Psoas muscle (tissue), 8 donors: Measurements from ENCODE around the gene DEFB124. TPM values are rescaled to one million over a fixed set of nuclear protein-coding genes. Genes with fewer than 3 reads are reported as not detected.
"Not testable (repeated sequence)": the region's sequence is repeated elsewhere in the genome, so short reads cannot be mapped to it uniquely, and the experiment has no call there.

Experiments
- ATAC-seq, 4 donors: fragments of 200-7000 bp; cut with Tn5 transposase; one replicate each; pipeline ENCODE4 v1.9.1; 2020; ENCODE audit warnings: moderate library complexity in 3 of 4, mild to moderate bottlenecking in 2 of 4
- DNase-seq, 2 donors: peaks; one replicate each; pipeline ENCODE4 v3.0.0-alpha.2; 2020
- H3K27ac ChIP-seq: fragments of 200-600 bp; one replicate; pipeline ENCODE4 v1.8.0; 2022
- H3K27me3 ChIP-seq, 3 donors: fragments of 200-600 bp in 1 of 3; one replicate each; pipeline versions ENCODE4 v1.6.1 to v1.8.0; 2013 to 2022; ENCODE audit warnings: low read length in 2 of 3, mild to moderate bottlenecking in 2 of 3, moderate library complexity in 1 of 3; ENCODE audit not compliant: insufficient read depth in 3 of 3
- H3K36me3 ChIP-seq, 2 donors: fragments of 200-600 bp in 1 of 2; one replicate each; pipeline versions ENCODE4 v1.6.1 to v1.8.0; 2013 to 2022; ENCODE audit warnings: low read depth in 1 of 2, mild to moderate bottlenecking in 1 of 2, moderate library complexity in 1 of 2; ENCODE audit not compliant: insufficient read depth in 1 of 2
- H3K4me1 ChIP-seq: fragments of 200-600 bp; one replicate; pipeline ENCODE4 v1.8.0; 2022
- H3K4me3 ChIP-seq: fragments of 200-600 bp; one replicate; pipeline ENCODE4 v1.8.0; 2022; ENCODE audit warnings: mild to moderate bottlenecking
- H3K9me3 ChIP-seq: fragments of 200-600 bp; one replicate; pipeline ENCODE4 v1.8.0; 2022
- WGBS, 3 donors: extraction: QIAGEN DNeasy Blood & Tissue Kit; methylation state at CpG; one replicate each; pipeline versions ENCODE4 v1.1.6 to v1.1.7; 2013; 5-methylcytosine and 5-hydroxymethylcytosine counted together
- intact Hi-C, 2 donors: fragments of 100-400 bp; cut with DNase I; formaldehyde crosslinking; loops; one replicate each; pipeline versions ENCODE4 v1.11.0 to v1.14.2; 2022
- polyA plus RNA-seq, 3 donors: library from polyadenylated mRNA; stranded (reverse); fragments of 200-250 nt; gene quantifications; one replicate each; pipeline ENCODE4 v1.2.3, GENCODE V29; 2013
- total RNA-seq, 4 donors: library from RNA; stranded (reverse); fragmentation: NEBNext Ultra II Directional in 2 of 4; extraction: Animal tissue kit (Norgen Biotek cat#: 25700) in 2 of 4; gene quantifications; one replicate each; pipeline versions ENCODE4 v1.2.1 to v1.2.4, GENCODE V29; 2021 to 2023
- TF ChIP-seq, protein P1 (sequence below): fragments of 200-600 bp; IDR thresholded peaks from one replicate; pipeline ENCODE4 v1.8.0; 2022; ENCODE audit warnings: antibody characterized with exemption
- donor health status: healthy with polysubstance abuse.
- donor health status: DM: no; HTN: no; CAD: no; lungs with moderate emphysema.
- donor health status: Bipolar disorder and iron deficiency.
- donor health status: healthy.
- donor health status: DM: yes; HTN: yes; CAD: no.
- donor health status: DM: no; HTN: no; CAD: no.
- donor health status: DM: no; HTN: no; CAD: no.
- donor health status: DM: yes; HTN: yes; CAD: no.

The DEFB124 gene
- total and polyA plus RNA-seq, 7 donors, result 0.18 TPM; not detected in 6

- no peaks in the 10 kb centered on the region for H3K4me1 ChIP-seq
- intact Hi-C loops, result no loop called here
- peaks cover 0 to 18% (median 7%) of the 10 kb centered on the region in 3 donors for H3K27me3 ChIP-seq
- ATAC-seq (no peak), DNase-seq (no peak)
- 44 to 52% (median 47%) methylated on average over 2 of the region's 2 CpGs for WGBS, 3 donors
- no peaks in the 10 kb centered on the region for H3K9me3 ChIP-seq
- no peak overlapping the region for H3K27ac ChIP-seq
- no peaks in the 10 kb centered on the region for H3K36me3 ChIP-seq
- TF ChIP-seq, protein P1, sequence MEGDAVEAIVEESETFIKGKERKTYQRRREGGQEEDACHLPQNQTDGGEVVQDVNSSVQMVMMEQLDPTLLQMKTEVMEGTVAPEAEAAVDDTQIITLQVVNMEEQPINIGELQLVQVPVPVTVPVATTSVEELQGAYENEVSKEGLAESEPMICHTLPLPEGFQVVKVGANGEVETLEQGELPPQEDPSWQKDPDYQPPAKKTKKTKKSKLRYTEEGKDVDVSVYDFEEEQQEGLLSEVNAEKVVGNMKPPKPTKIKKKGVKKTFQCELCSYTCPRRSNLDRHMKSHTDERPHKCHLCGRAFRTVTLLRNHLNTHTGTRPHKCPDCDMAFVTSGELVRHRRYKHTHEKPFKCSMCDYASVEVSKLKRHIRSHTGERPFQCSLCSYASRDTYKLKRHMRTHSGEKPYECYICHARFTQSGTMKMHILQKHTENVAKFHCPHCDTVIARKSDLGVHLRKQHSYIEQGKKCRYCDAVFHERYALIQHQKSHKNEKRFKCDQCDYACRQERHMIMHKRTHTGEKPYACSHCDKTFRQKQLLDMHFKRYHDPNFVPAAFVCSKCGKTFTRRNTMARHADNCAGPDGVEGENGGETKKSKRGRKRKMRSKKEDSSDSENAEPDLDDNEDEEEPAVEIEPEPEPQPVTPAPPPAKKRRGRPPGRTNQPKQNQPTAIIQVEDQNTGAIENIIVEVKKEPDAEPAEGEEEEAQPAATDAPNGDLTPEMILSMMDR, result no peak
- no peak overlapping the region for H3K4me3 ChIP-seq
Observed at GRCh38 chr20:31474097-31474436, 860 bp downstream of the DEFB124 start.

DNA sequence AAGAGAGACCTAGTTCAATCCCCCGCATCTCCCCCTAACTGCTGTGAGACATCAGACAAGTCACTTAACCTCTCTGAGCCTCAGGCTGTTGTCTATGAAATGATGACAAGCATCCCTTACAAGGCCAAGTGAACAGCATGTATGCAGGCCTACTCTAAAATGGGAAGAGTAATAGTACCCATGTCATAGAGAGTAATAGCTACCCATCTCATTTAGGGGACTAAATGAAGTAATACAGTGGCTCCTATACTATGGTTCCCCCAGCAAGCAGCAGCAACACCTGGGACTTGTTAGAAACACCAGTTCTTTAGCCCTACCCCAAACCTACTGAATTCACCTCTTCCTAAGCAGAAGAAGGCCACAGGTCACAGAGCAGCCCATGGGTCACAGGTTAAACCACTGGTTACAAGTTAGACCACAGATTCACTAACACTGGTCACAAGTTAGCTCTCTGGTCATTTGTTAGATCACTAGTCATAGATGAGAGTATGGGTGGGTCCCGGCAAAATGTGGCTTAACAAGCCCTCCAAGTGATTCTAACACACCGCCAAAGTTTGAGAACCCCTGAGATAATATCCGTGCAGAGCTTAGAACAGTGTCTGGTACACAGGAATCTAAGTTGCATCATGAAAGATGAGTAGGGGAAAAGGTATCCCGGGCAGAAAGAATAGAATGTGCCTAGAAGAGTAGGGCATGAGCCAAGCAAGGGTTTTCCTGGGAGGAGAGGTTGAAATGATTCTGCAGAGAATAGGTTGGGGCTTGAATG is 1.4 kb downstream of the DEFB124 start:
- ATAC-seq (no peak), DNase-seq (no peak)
- H3K4me3 ChIP-seq, result no peak overlapping the region
- H3K4me1 ChIP-seq, result no peaks in the 10 kb centered on the region
- H3K9me3 ChIP-seq, result no peaks in the 10 kb centered on the region
- no peak overlapping the region for H3K27ac ChIP-seq
- WGBS, 3 donors, result 76 to 82% (median 79%) methylated on average over 5 of the region's 5 CpGs
- H3K27me3 ChIP-seq, result peaks cover 0 to 18% (median 7%) of the 10 kb centered on the region in 3 donors
- intact Hi-C loops, result no loop called here
- no peaks in the 10 kb centered on the region for H3K36me3 ChIP-seq
- TF ChIP-seq, protein P1, result no peak

DNA sequence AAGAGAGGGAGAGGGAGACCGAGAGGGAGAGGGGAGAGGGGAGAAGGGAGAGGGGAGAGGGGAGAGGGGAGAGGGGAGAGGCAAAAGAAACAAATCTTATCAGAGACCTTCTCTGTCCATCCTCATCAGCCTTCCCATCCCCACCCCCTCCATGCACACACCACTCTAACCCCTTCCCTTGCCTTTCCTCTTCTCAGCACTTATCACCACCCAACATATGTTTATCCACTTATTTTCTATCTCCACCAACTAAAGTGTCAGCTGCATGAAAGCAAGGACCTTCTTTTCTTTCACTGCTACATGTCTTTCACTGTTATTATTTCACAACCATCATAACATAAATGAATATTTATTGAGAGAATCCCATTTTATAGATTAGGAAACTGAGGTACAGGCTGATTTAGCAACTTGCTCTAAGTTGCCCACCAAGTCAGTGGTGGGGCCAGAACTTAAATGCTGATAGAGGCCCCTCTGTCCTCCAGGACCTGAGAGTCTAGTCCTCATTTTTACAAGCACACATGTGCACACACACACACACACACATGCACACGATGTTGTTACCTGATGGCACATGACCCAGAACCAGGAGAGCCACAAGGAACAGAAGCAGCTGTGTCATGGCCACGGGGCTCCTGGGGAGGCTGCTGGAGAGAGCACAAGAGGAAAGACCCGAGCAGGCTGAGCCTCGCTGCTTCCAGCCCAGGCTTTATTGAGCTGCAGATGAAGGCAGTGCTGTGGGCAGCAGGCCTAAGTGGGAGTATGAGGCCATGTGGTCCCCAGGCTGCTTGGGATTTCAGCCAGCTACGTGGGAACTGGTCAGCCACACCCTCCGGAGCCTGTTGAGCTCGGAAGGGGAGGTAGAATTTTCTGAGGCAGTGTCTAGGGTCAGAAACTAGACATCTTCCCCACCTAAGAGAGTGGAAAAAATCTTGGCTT is 2.3 kb downstream of the DEFB124 start:
- 36 to 37% (median 36%) methylated on average over 7 of the region's 8 CpGs for WGBS, 3 donors
- Histone ChIP-seq H3K4me3 (no peak overlapping the region), H3K27me3 (peaks cover 2 to 18% (median 7%) of the 10 kb centered on the region in 3 donors), H3K9me3 (no peaks in the 10 kb centered on the region), H3K27ac (no peak overlapping the region), H3K36me3 (no peaks in the 10 kb centered on the region), H3K4me1 (no peaks in the 10 kb centered on the region)
- DNase-seq, result no peak
- TF ChIP-seq, protein P1, result no peak
- no peak for ATAC-seq
- intact Hi-C loops, result no loop called here

DNA sequence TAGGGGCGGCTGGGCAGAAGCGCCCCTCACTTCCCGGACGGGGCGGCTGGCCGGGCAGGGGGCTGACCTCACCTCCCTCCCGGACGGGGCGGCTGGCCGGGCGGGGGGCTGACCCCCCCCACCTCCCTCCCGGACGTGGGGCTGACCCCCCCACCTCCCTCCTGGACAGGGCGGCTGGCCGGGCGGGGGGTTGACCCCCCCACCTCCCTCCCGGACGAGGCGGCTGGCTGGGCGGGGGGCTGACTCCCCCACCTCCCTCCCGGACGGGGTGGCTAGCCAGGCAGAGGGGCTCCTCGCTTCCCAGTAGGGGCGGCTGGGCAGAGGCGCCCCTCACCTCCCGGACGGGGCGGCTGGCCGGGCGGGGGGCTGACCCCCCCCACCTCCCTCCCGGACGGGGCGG is 4.0 kb downstream of the DEFB124 start:
- H3K27me3 ChIP-seq, H3K9me3 ChIP-seq, ATAC-seq, DNase-seq, H3K4me1 ChIP-seq, H3K27ac ChIP-seq, intact Hi-C loops, H3K36me3 ChIP-seq, H3K4me3 ChIP-seq: not testable (repeated sequence)
- WGBS, 3 donors, result 60 to 95% (median 94%) methylated on average over 4 to 20 of the region's 33 CpGs

- no peaks in the 10 kb centered on the region for H3K4me1 ChIP-seq
- no peak for DNase-seq
- H3K27me3 ChIP-seq, result peaks cover 0 to 5% (median 0%) of the 10 kb centered on the region in 3 donors
- TF ChIP-seq, protein P1, result no peak
- H3K4me3 ChIP-seq, result no peak overlapping the region
- no peak for ATAC-seq
- intact Hi-C loops, result no loop called here
- no peaks in the 10 kb centered on the region for H3K36me3 ChIP-seq
- WGBS, 3 donors, result 91 to 93% (median 92%) methylated on average over 1 of the region's 1 CpG
- H3K27ac ChIP-seq, result no peak overlapping the region
- no peaks in the 10 kb centered on the region for H3K9me3 ChIP-seq
Observed at GRCh38 chr20:31454361-31454760, 20.6 kb downstream of the DEFB124 start.
